H1 (cell line): Measurements from ENCODE around the gene ITPR3. TPM values are rescaled to one million over a fixed set of nuclear protein-coding genes. Genes with fewer than 3 reads are reported as not detected.

Experiments used
- CTCF ChIA-PET: fragments of 300-600 bp; sonication (Branson Sonifier 250); formaldehyde crosslinking; loops from one replicate; lab custom pipeline; 2021; ENCODE audit not compliant: partially characterized antibody; lab: Charles Lee
- POLR2A ChIA-PET: fragments of 300-600 bp; sonication (Branson Sonifier 250); formaldehyde crosslinking; loops from one replicate; lab custom pipeline; 2021; ENCODE audit warnings: inconsistent platforms; ENCODE audit not compliant: partially characterized antibody; lab: Charles Lee
- DNase-seq, 2 experiments: peaks; one replicate each; pipeline versions ENCODE4 v3.0.0 to v3.0.0-alpha.2; 2010 to 2022; ENCODE audit warnings: low spot score in 2 of 2, low read depth in 1 of 2, mixed read lengths in 1 of 2
- FAIRE-seq: peaks from 2 replicates; lab custom pipeline; 2011; peaks lifted over from hg19 to GRCh38; lab: Jason Lieb, UNC
- H2AFZ ChIP-seq: 2 replicates; pipeline ENCODE4 v1.8.1; 2012; ENCODE audit warnings: low read length, inconsistent platforms
- H2AK5ac ChIP-seq: 2 replicates; pipeline ENCODE4 v1.6.1; 2013; ENCODE audit warnings: low read depth, low read length
- H2BK120ac ChIP-seq: replicated peaks from 2 replicates; pipeline ENCODE3; 2013; ENCODE audit warnings: low read depth, low read length, inconsistent platforms
- H2BK12ac ChIP-seq: 2 replicates; pipeline ENCODE4 v1.6.1; 2013; ENCODE audit warnings: low read depth, low read length
- H2BK15ac ChIP-seq: 2 replicates; pipeline ENCODE4 v1.6.1; 2013; ENCODE audit warnings: low read length
- H2BK20ac ChIP-seq: 2 replicates; pipeline ENCODE4 v1.6.1; 2013; ENCODE audit warnings: low read length
- H2BK5ac ChIP-seq: 2 replicates; pipeline ENCODE4 v1.6.1; 2013; ENCODE audit warnings: low read depth, low read length
- H3K14ac ChIP-seq: 2 replicates; pipeline ENCODE4 v1.6.1; 2013; ENCODE audit warnings: inconsistent platforms; ENCODE audit not compliant: insufficient read length
- H3K18ac ChIP-seq: 2 replicates; pipeline ENCODE4 v1.6.1; 2013; ENCODE audit warnings: low read length; ENCODE audit errors: extremely low read depth
- H3K23ac ChIP-seq: 2 replicates; pipeline ENCODE4 v1.6.1; 2013; ENCODE audit warnings: inconsistent platforms; ENCODE audit not compliant: insufficient read length
- H3K23me2 ChIP-seq: 2 replicates; pipeline ENCODE4 v1.6.1; 2013; ENCODE audit warnings: low read depth, low read length
- H3K27ac ChIP-seq: 2 replicates; pipeline ENCODE4 v1.6.1; 2011; ENCODE audit warnings: low read depth, low read length, inconsistent platforms
- H3K27me3 ChIP-seq, 4 experiments: replicated peaks in 1 of 4; 1 replicate in 1 of 4; 2 replicates in 3 of 4; pipeline versions ENCODE4 v1.6.1 to v1.8.1; 2011 to 2013; ENCODE audit warnings: low read length in 3 of 4, mild to moderate bottlenecking in 3 of 4, inconsistent platforms in 2 of 4, mixed read lengths in 2 of 4, moderate library complexity in 1 of 4; ENCODE audit not compliant: control insufficient read depth in 3 of 4, insufficient read depth in 3 of 4; ENCODE audit errors: extremely low read depth in 1 of 4
- H3K36me3 ChIP-seq, 4 experiments: 2 replicates each; pipeline versions ENCODE4 v1.6.1 to v1.8.1; 2011 to 2013; ENCODE audit warnings: mild to moderate bottlenecking in 4 of 4, low read length in 3 of 4, moderate library complexity in 2 of 4, control low read depth in 1 of 4, inconsistent platforms in 1 of 4; ENCODE audit not compliant: insufficient read depth in 4 of 4, control insufficient read depth in 2 of 4
- H3K4ac ChIP-seq: replicated peaks from 2 replicates; pipeline ENCODE3; 2013; ENCODE audit warnings: low read length, low read depth, mixed read lengths, inconsistent platforms; ENCODE audit not compliant: insufficient read length
- H3K4me1 ChIP-seq, 4 experiments: replicated peaks in 1 of 4; 1 replicate in 1 of 4; 2 replicates in 3 of 4; pipeline versions ENCODE4 v1.6.1 to v1.8.1; 2011 to 2013; ENCODE audit warnings: low read length in 3 of 4, inconsistent platforms in 2 of 4, mixed read lengths in 1 of 4; ENCODE audit not compliant: insufficient read depth in 4 of 4, control insufficient read depth in 3 of 4
- H3K4me2 ChIP-seq, 2 experiments: 2 replicates each; pipeline versions ENCODE4 v1.6.1 to v1.8.1; 2011 to 2013; ENCODE audit warnings: low read depth in 2 of 2, low read length in 2 of 2, control low read depth in 1 of 2, inconsistent platforms in 1 of 2, mild to moderate bottlenecking in 1 of 2; ENCODE audit not compliant: insufficient read depth in 1 of 2
- H3K4me3 ChIP-seq, 4 experiments: fragments of 200-600, 300-600 bp in 1 of 4; sonication (generic), shearing (Covaris generic), sonication (Bioruptor Twin) in 1 of 4; 2 replicates each; pipeline versions ENCODE4 v1.5.1 to v1.8.1; 2011 to 2016; ENCODE audit warnings: low read length in 4 of 4, low read depth in 3 of 4, control low read depth in 2 of 4, inconsistent platforms in 2 of 4, mild to moderate bottlenecking in 2 of 4, mixed read lengths in 1 of 4, moderate library complexity in 1 of 4; ENCODE audit not compliant: insufficient read depth in 2 of 4; ENCODE audit errors: extremely low read depth in 1 of 4
- H3K56ac ChIP-seq: replicated peaks from 2 replicates; pipeline ENCODE3; 2013; ENCODE audit warnings: low read depth, mild to moderate bottlenecking, mixed read lengths, low read length, inconsistent platforms; ENCODE audit not compliant: insufficient read length
- H3K79me1 ChIP-seq: 2 replicates; pipeline ENCODE4 v1.6.1; 2013; ENCODE audit warnings: low read depth, low read length, control low read depth
- H3K79me2 ChIP-seq, 2 experiments: 2 replicates each; pipeline versions ENCODE4 v1.6.1 to v1.8.1; 2012 to 2013; ENCODE audit warnings: low read length in 2 of 2, mild to moderate bottlenecking in 2 of 2, inconsistent platforms in 1 of 2; ENCODE audit not compliant: insufficient read depth in 2 of 2, control insufficient read depth in 1 of 2
- H3K9ac ChIP-seq, 4 experiments: replicated peaks in 1 of 4; 1 replicate in 1 of 4; 2 replicates in 3 of 4; pipeline versions ENCODE4 v1.6.1 to v1.8.1; 2011 to 2013; ENCODE audit warnings: low read depth in 3 of 4, low read length in 3 of 4, control low read depth in 2 of 4, mild to moderate bottlenecking in 2 of 4, moderate library complexity in 2 of 4, inconsistent platforms in 1 of 4; ENCODE audit errors: extremely low read depth in 1 of 4
- H3K9me3 ChIP-seq, 2 experiments: 2 replicates each; pipeline versions ENCODE4 v1.6.1 to v1.8.1; 2012 to 2013; ENCODE audit warnings: mild to moderate bottlenecking in 2 of 2, moderate library complexity in 2 of 2, control low read depth in 1 of 2, inconsistent platforms in 1 of 2, low read depth in 1 of 2, low read length in 1 of 2, mixed read lengths in 1 of 2; ENCODE audit not compliant: insufficient read depth in 2 of 2
- H4K20me1 ChIP-seq, 2 experiments: replicated peaks in 1 of 2; 2 replicates each; pipeline versions ENCODE3 to v1.8.1; 2011 to 2013; ENCODE audit warnings: inconsistent platforms in 2 of 2, low read length in 2 of 2, mild to moderate bottlenecking in 1 of 2; ENCODE audit not compliant: insufficient read depth in 2 of 2, control insufficient read depth in 1 of 2
- H4K5ac ChIP-seq: 2 replicates; pipeline ENCODE4 v1.6.1; 2013; ENCODE audit warnings: low read length, low read depth, mixed read lengths, inconsistent platforms; ENCODE audit not compliant: insufficient read length
- H4K8ac ChIP-seq: 2 replicates; pipeline ENCODE4 v1.8.0; 2013; ENCODE audit warnings: mild to moderate bottlenecking, moderate library complexity, low read length, inconsistent platforms; ENCODE audit not compliant: insufficient read depth; ENCODE audit errors: extremely low read depth
- H4K91ac ChIP-seq: replicated peaks from 2 replicates; pipeline ENCODE3; 2013; ENCODE audit warnings: low read length, mixed read lengths, inconsistent platforms; ENCODE audit not compliant: insufficient read length
- GTF2F1 ChIP-seq: IDR thresholded peaks from 2 replicates; pipeline ENCODE4 v1.6.1; 2012; ENCODE audit warnings: low read depth, low read length, improper control_type of control experiment, borderline replicate concordance
- JUND ChIP-seq: IDR thresholded peaks from 2 replicates; pipeline ENCODE4 v1.6.1; 2011; ENCODE audit warnings: mild to moderate bottlenecking, improper control_type of control experiment, low read length
- NANOG ChIP-seq: IDR thresholded peaks from 2 replicates; pipeline ENCODE4 v1.6.1; 2011; ENCODE audit warnings: low read length, low read depth, mild to moderate bottlenecking, inconsistent platforms; ENCODE audit not compliant: insufficient read depth, poor library complexity, severe bottlenecking
- SAP30 ChIP-seq: fragments of 300-600 bp; sonication (generic); IDR thresholded peaks from 2 replicates; pipeline ENCODE4 v1.7.1; 2012; ENCODE audit warnings: low read length, moderate library complexity, mild to moderate bottlenecking, inconsistent platforms; ENCODE audit not compliant: insufficient read depth, insufficient replicate concordance
- SP1 ChIP-seq: IDR thresholded peaks from 2 replicates; pipeline ENCODE4 v1.6.1; 2011; ENCODE audit warnings: low read depth, low read length
- SRF ChIP-seq: IDR thresholded peaks from 2 replicates; pipeline ENCODE4 v1.6.1; 2011; ENCODE audit warnings: mild to moderate bottlenecking, low read depth, low read length, moderate library complexity
- SUZ12 ChIP-seq: fragments of 200-600 bp; sonication (generic); IDR thresholded peaks from 2 replicates; pipeline ENCODE4 v1.6.1; 2012; ENCODE audit warnings: mild to moderate bottlenecking, inconsistent platforms, low read length, moderate library complexity, mixed read lengths
- TAF7 ChIP-seq: optimal IDR thresholded peaks from 2 replicates; pipeline ENCODE3; 2011; ENCODE audit warnings: low read depth, mild to moderate bottlenecking, inconsistent platforms, low read length, moderate library complexity, borderline replicate concordance
- WGBS, 2 experiments: shearing (Covaris generic) in 1 of 2; methylation state at CpG; one replicate each; pipeline versions ENCODE4 v1.1.6 to v1.1.7; 2013 to 2015; ENCODE audit warnings: low lambda C conversion rate in 2 of 2, mixed read lengths in 2 of 2, inconsistent platforms in 1 of 2, low coverage in 1 of 2, missing lambda C conversion rate in 1 of 2; ENCODE audit not compliant: insufficient replicate concordance in 2 of 2, insufficient coverage in 1 of 2, insufficient read length in 1 of 2; ENCODE audit errors: extremely low coverage in 1 of 2, missing lambda C conversion rate in 1 of 2; 5-methylcytosine and 5-hydroxymethylcytosine counted together
- polyA plus RNA-seq, 7 experiments: library from polyadenylated mRNA; depleted of rRNA in 3 of 7; stranded (reverse) in 5 of 7; unstranded in 2 of 7; fragments of >200 nt in 5 of 7; fragments of 200-250 nt in 2 of 7; gene quantifications; 1 replicate in 5 of 7; 2 replicates in 1 of 7; 4 replicates in 1 of 7; pipeline versions ENCODE4 v1.2.1 to v1.2.3, GENCODE V29; 2011 to 2013; ENCODE audit warnings: missing spikeins in 2 of 7, mixed read lengths in 2 of 7
- total RNA-seq: library from RNA; stranded (reverse); fragmentation: NEBNext Ultra II Directional; extraction: Animal tissue kit (Norgen Biotek cat#: 25700); gene quantifications from 2 replicates; pipeline ENCODE4 v1.2.1, GENCODE V29; 2021

Gene ITPR3
- total and polyA plus RNA-seq, 2 of the 8 experiments (the other 6 are each of a cell fraction or from before 2014, with no cell fraction given): 29.1 to 45.7 TPM

DNA sequence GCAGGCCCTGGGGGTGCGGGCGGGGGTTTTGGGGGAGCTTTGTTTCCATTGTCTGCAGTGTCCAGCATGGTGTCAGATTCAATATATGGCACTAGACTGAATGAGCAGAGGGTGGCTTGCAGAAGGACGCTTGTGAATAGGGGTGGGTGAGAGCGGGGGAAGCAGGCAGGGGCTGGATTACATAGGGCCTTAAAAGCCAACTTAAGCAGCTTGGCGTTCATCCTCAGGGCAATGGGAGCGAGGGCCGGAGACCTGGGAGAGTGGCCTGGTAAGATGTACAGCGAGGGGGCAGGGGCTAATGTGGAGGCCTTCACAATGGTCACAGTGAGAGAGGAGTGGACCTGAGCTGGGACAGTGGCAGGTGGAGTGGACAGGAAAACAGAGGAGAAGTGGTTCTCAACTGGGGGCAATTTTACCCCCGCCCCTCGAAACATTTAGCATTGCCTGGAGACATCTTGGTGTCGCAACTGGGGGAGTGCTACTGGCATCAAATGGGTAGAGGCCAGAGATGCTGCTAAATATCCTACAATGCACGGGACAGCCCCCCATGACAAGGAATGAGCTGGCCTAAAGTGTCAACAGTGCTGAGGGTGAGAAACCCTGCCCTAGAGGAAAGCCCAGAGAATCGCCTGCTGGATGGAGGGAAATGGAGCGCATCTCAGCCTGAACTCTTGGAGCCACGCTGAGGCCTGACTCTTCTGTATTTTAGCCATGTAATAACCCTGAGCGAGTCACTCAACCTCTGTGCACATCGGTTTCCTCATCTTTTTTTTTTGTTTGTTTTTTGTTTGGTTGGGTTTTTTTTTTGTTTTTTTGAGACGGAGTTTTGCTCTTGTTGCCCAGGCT lies 25.9 kb upstream of the ITPR3 start:
- CTCF ChIA-PET: interaction anchor here (0.6 to 9.3 kb wide), 14 partner anchors 9 to 475 kb away, joined by 3 to 57 read pairs (median 3); no protein-coding TSS in a partner anchor
- WGBS, 2 experiments: 89% methylated on average over 15 of the region's 18 CpGs; no CpG with 5 or more reads in 1 of the 2 experiments

More for the DNA sequence above, 25.9 kb upstream of the ITPR3 start:
- Histone ChIP-seq H4K20me1 (no peaks in the 10 kb centered on the region), H3K18ac (peak overlapping the region; percentile 3; the same call in 1 of the 2 replicates), H2AK5ac (no peak overlapping the region), H3K23me2 (no peaks in the 10 kb centered on the region; the same call in 1 of the 2 replicates), H2BK20ac (no peak overlapping the region), H2AFZ (no peak overlapping the region), H3K4me3 (no peak overlapping the region)
- no peak for TF ChIP-seq JUND
- TF ChIP-seq GTF2F1: no peak
- TF ChIP-seq NANOG: no peak
- TF ChIP-seq SP1: no peak
- TF ChIP-seq SAP30: no peak
- no peak for TF ChIP-seq SRF
- no peak for TF ChIP-seq TAF7
- TF ChIP-seq SUZ12: no peak
- TF ChIP-seq, all 59 proteins: peak for 0
- H3K27me3 ChIP-seq: no peaks in the 10 kb centered on the region
- H3K14ac ChIP-seq: no peak overlapping the region
- H2BK12ac ChIP-seq: 0 out of 2 replicates have a peak overlapping the region, but pooled peaks have one; percentile 4
- no peaks in the 10 kb centered on the region for H3K9me3 ChIP-seq
- H2BK15ac ChIP-seq: 0 out of 2 replicates have a peak overlapping the region, but pooled peaks have one; percentile 50
- H3K4me2 ChIP-seq: no peak overlapping the region
- DNase-seq: no peak
- H3K27ac ChIP-seq: no peak overlapping the region
- H4K91ac ChIP-seq: no peak overlapping the region
- H3K36me3 ChIP-seq: no peaks in the 10 kb centered on the region
- no peak overlapping the region for H3K9ac ChIP-seq
- FAIRE-seq: no peak
- no peak overlapping the region for H3K4ac ChIP-seq
- H3K79me2 ChIP-seq: no peaks in the 10 kb centered on the region
- H3K4me1 ChIP-seq: peaks cover 0 to 29% (median 10%) of the 10 kb centered on the region in 4 experiments; a peak in 6 of 7 replicates
- H4K5ac ChIP-seq: no peak overlapping the region
- no peak overlapping the region for H3K56ac ChIP-seq
- POLR2A ChIA-PET: interaction anchor here (0.8 to 0.9 kb wide), 2 partner anchors 110 to 151 kb away, joined by 3 read pairs; no protein-coding TSS in a partner anchor
- no peak overlapping the region for H3K23ac ChIP-seq
- no peak overlapping the region for H2BK120ac ChIP-seq
- H4K8ac ChIP-seq: no peak overlapping the region
- H2BK5ac ChIP-seq: no peak overlapping the region
- no peaks in the 10 kb centered on the region for H3K79me1 ChIP-seq
